ENCODE results near the gene BPIFA1. TPM values are rescaled to one million over a fixed set of nuclear protein-coding genes. Genes with fewer than 3 reads are reported as not detected.

The BPIFA1 gene
- polyA plus RNA-seq, 1 of the 3 experiments (the other 2 are of a cell fraction), result not detected

DNA sequence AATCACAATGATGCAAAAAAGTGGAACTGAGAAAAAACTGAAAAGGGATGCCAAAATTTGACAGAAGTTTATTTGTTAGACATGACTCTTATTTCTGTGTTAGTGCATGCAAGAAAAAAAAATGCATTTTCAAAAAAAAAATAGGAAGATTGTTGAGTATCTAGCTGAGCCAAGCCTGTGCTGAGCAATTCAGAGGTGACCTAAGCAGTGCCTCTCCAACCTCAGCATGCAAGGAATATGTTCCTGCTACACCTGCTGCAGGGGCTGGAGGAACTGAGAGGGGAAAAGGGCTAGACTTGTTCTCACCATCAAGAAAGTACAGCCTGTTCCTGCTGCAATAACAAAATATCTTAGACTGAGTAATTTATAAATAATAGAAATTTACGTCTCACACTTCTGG is 43.8 kb upstream of the BPIFA1 start:
- Histone ChIP-seq H3K9me2 (no peaks in the 10 kb centered on the region), H3K4me3 (ENCODE audit: low read depth in 2 of 2, low read length in 1 of 2) (no peak overlapping the region), H4K20me1 (ENCODE audit: insufficient read depth) (no peaks in the 10 kb centered on the region), H3K9me3 (no peaks in the 10 kb centered on the region), H3K27ac (ENCODE audit: low read depth in 2 of 2, low read length in 1 of 2) (no peak overlapping the region), H3K4me2 (no peak overlapping the region), H3K27me3 (ENCODE audit: insufficient read depth) (no peaks in the 10 kb centered on the region), H3K4me1 (ENCODE audit: control insufficient read depth in 1 of 2, insufficient read depth in 2 of 2, low read depth in 1 of 2, low read length in 1 of 2) (no peaks in the 10 kb centered on the region), H3F3A (replicated peaks; ENCODE audit: insufficient read depth) (no peaks in the 10 kb centered on the region), H3K9ac (no peak overlapping the region), H3K79me2 (ENCODE audit: insufficient read depth) (no peaks in the 10 kb centered on the region), H2AFZ (ENCODE audit: low read depth) (no peak overlapping the region), H3K36me3 (replicated peaks in 1 of 2; ENCODE audit: control insufficient read depth in 1 of 2, insufficient read depth in 2 of 2, low read length in 1 of 2) (no peaks in the 10 kb centered on the region)
- ChIA-PET CTCF (no interaction called here), POLR2A (no interaction called here)
- TF ChIP-seq ELF1 (IDR thresholded peaks at IDR 0.05), result no peak
- no peak for TF ChIP-seq GABPA (IDR thresholded peaks at IDR 0.05; ENCODE audit: low read depth)
- TF ChIP-seq TAF1 (IDR thresholded peaks at IDR 0.05; ENCODE audit: borderline replicate concordance, low read depth, low read length), result no peak
- TF ChIP-seq MEF2A (IDR thresholded peaks at IDR 0.05; ENCODE audit: borderline replicate concordance, low read depth), result no peak
- TF ChIP-seq RAD21 (IDR thresholded peaks at IDR 0.05; ENCODE audit: low read length), result no peak
- no peak for TF ChIP-seq ZBTB33 (IDR thresholded peaks at IDR 0.05; ENCODE audit: borderline replicate concordance, low read depth)
- TF ChIP-seq FOSL2 (IDR thresholded peaks at IDR 0.05; ENCODE audit: borderline replicate concordance, low read depth), result no peak
- no peak for TF ChIP-seq EZH2phosphoT487 (IDR thresholded peaks at IDR 0.05; ENCODE audit: borderline replicate concordance, low read depth)
- no peak for TF ChIP-seq JUND (IDR thresholded peaks at IDR 0.05)
- no peak for TF ChIP-seq YY1 (IDR thresholded peaks at IDR 0.05; ENCODE audit: low read depth)
- TF ChIP-seq MXI1 (IDR thresholded peaks at IDR 0.05; ENCODE audit: low read depth, low read length), result no peak
- TF ChIP-seq, protein P1, sequence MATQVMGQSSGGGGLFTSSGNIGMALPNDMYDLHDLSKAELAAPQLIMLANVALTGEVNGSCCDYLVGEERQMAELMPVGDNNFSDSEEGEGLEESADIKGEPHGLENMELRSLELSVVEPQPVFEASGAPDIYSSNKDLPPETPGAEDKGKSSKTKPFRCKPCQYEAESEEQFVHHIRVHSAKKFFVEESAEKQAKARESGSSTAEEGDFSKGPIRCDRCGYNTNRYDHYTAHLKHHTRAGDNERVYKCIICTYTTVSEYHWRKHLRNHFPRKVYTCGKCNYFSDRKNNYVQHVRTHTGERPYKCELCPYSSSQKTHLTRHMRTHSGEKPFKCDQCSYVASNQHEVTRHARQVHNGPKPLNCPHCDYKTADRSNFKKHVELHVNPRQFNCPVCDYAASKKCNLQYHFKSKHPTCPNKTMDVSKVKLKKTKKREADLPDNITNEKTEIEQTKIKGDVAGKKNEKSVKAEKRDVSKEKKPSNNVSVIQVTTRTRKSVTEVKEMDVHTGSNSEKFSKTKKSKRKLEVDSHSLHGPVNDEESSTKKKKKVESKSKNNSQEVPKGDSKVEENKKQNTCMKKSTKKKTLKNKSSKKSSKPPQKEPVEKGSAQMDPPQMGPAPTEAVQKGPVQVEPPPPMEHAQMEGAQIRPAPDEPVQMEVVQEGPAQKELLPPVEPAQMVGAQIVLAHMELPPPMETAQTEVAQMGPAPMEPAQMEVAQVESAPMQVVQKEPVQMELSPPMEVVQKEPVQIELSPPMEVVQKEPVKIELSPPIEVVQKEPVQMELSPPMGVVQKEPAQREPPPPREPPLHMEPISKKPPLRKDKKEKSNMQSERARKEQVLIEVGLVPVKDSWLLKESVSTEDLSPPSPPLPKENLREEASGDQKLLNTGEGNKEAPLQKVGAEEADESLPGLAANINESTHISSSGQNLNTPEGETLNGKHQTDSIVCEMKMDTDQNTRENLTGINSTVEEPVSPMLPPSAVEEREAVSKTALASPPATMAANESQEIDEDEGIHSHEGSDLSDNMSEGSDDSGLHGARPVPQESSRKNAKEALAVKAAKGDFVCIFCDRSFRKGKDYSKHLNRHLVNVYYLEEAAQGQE (IDR thresholded peaks at IDR 0.05; ENCODE audit: low read depth, low read length), result no peak
- no peak for TF ChIP-seq NFIC (IDR thresholded peaks at IDR 0.05; ENCODE audit: borderline replicate concordance)
- no peak for TF ChIP-seq SIN3A (IDR thresholded peaks at IDR 0.05; ENCODE audit: borderline replicate concordance, low read depth, low read length)
- TF ChIP-seq TEAD4 (IDR thresholded peaks at IDR 0.05; ENCODE audit: borderline replicate concordance, insufficient read depth), result no peak
- no peak for TF ChIP-seq RXRA (IDR thresholded peaks at IDR 0.05; ENCODE audit: borderline replicate concordance, low read depth)
- WGBS (ENCODE audit: low lambda C conversion rate), result 35% methylated on average over 1 of the region's 1 CpG
- DNase-seq, result no peak
